22Rv1 (cell line): ENCODE data around the gene DNAH10.

ENCODE experiments used
- ZFX ChIP-seq: fragments of 450-650 bp; IDR thresholded peaks from 2 replicates; pipeline ENCODE4 v1.6.1; 2017; ENCODE audit warnings: antibody characterized with exemption, borderline replicate concordance
- TF ChIP-seq, protein P1 (sequence below): fragments of 450-650 bp; IDR thresholded peaks from 2 replicates; pipeline ENCODE4 v1.5.1; 2017; ENCODE audit warnings: mild to moderate bottlenecking

DNA sequence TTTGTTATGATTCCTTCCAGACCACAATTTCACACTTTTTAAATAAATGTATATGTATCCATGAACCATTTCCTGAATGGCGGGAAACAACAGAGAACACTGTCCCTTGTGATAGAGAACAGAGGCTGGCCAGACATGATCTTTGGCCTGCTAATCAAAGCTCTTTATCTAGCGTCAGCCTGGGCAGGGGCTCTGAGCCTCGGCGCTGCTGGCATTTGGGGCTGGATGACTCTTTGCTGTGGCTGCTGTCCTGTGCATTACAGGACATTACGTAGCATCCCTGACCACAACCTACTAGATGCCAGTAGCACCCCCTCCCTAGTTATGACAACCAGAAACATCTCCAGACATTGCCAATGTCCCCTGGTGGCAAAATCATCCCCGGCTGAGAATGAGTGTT, 77.7 kb downstream of the DNAH10 start:
- TF ChIP-seq, protein P1, sequence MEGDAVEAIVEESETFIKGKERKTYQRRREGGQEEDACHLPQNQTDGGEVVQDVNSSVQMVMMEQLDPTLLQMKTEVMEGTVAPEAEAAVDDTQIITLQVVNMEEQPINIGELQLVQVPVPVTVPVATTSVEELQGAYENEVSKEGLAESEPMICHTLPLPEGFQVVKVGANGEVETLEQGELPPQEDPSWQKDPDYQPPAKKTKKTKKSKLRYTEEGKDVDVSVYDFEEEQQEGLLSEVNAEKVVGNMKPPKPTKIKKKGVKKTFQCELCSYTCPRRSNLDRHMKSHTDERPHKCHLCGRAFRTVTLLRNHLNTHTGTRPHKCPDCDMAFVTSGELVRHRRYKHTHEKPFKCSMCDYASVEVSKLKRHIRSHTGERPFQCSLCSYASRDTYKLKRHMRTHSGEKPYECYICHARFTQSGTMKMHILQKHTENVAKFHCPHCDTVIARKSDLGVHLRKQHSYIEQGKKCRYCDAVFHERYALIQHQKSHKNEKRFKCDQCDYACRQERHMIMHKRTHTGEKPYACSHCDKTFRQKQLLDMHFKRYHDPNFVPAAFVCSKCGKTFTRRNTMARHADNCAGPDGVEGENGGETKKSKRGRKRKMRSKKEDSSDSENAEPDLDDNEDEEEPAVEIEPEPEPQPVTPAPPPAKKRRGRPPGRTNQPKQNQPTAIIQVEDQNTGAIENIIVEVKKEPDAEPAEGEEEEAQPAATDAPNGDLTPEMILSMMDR: no peak
- no peak for TF ChIP-seq ZFX
